ENCODE results near the gene SF1.

SF1 gene

DNA sequence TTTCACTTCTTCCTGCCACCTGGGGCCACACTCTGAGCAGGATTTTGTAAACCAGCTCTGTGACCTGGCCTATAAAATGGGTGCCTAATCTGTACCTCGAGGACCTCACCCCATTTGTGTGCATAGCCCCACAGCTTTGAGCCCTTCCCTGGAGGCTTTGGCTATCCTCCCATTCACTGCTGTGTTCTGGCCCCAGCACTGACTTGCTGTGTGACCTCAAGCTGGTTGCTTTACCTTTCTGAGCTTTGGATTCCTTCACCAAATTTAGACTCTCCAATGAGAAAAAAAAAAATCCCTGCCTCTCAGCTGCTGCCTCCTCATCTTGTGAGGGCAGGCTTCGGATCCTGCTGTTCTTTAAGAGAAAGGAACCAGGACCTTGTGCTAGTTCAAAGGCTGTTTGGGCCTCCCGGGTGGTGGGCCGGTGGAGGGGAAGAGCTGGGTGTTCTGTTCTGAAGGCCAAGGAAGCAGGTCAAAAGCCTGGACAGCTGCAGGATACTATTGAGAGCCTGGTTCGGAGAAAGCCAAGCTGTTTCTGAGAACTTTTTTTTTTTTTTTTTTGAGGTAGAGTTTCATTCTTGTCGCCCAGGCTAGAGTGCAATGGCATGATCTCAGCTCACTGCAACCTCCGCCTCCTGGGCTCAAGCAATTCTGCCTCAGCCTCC, 17.5 kb downstream of the SF1 start:
- H3F3A ChIP-seq (ENCODE audit: insufficient read depth, low read length) = peaks cover 35% of the 10 kb centered on the region
- H3K9me3 ChIP-seq (replicated peaks; ENCODE audit: insufficient read depth, low read length) = no peaks in the 10 kb centered on the region
- H3K27me3 ChIP-seq (replicated peaks; ENCODE audit: insufficient read depth, low read length) = no peaks in the 10 kb centered on the region
- no peak overlapping the region for H3K4me3 ChIP-seq (ENCODE audit: low read length)
- no peak for TF ChIP-seq EZH2phosphoT487 (IDR thresholded peaks at IDR 0.05; ENCODE audit: low read length)
- TF ChIP-seq EZH2 (optimal IDR thresholded peaks at IDR 0.05; ENCODE audit: low read depth, low read length) = no peak
- TF ChIP-seq, protein P1, sequence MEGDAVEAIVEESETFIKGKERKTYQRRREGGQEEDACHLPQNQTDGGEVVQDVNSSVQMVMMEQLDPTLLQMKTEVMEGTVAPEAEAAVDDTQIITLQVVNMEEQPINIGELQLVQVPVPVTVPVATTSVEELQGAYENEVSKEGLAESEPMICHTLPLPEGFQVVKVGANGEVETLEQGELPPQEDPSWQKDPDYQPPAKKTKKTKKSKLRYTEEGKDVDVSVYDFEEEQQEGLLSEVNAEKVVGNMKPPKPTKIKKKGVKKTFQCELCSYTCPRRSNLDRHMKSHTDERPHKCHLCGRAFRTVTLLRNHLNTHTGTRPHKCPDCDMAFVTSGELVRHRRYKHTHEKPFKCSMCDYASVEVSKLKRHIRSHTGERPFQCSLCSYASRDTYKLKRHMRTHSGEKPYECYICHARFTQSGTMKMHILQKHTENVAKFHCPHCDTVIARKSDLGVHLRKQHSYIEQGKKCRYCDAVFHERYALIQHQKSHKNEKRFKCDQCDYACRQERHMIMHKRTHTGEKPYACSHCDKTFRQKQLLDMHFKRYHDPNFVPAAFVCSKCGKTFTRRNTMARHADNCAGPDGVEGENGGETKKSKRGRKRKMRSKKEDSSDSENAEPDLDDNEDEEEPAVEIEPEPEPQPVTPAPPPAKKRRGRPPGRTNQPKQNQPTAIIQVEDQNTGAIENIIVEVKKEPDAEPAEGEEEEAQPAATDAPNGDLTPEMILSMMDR (IDR thresholded peaks at IDR 0.05; ENCODE audit: low read length) = no peak
- H3K79me2 ChIP-seq (ENCODE audit: low read length) = no peaks in the 10 kb centered on the region
- H3K36me3 ChIP-seq (replicated peaks; ENCODE audit: insufficient read depth, low read length) = peaks cover 7% of the 10 kb centered on the region; the same call in 1 of the 2 replicates
- no peaks in the 10 kb centered on the region for H3K9me2 ChIP-seq (replicated peaks; ENCODE audit: insufficient read depth, low read length)
- no peaks in the 10 kb centered on the region for H3K4me1 ChIP-seq (ENCODE audit: low read length)
- no peak overlapping the region for H3K9ac ChIP-seq (ENCODE audit: low read length)
- DNase-seq = no peak
- H3K4me2 ChIP-seq (ENCODE audit: low read depth, low read length) = no peak overlapping the region
- H4K20me1 ChIP-seq (ENCODE audit: insufficient read depth, low read length) = peaks cover 8% of the 10 kb centered on the region
- no peak overlapping the region for H3K27ac ChIP-seq (ENCODE audit: low read length)
- no peak overlapping the region for H2AFZ ChIP-seq (ENCODE audit: low read length)

- Histone ChIP-seq H2AFZ (ENCODE audit: low read length) (no peak within 1 kb of the TSS), H4K20me1 (ENCODE audit: insufficient read depth, low read length) (peaks cover 8% of the 10 kb centered on the region)
These were observed 18.3 kb downstream of the SF1 start, which contains the start of gene PYGM for GRCh38 chr11:64759722-64760719. Gene PYGM (minus strand): TSS chr11:64759974. CDS start chr11:64759898, 76 bp downstream.

GRCh38 chr11:64759131-64759721, 19.1 kb downstream of the SF1 start:
- peaks cover 8% of the 10 kb centered on the region for H4K20me1 ChIP-seq (ENCODE audit: insufficient read depth, low read length)
- H3K9ac ChIP-seq (ENCODE audit: low read length) = no peak overlapping the region
- peaks cover 3% of the 10 kb centered on the region; the same call in 1 of the 2 replicates for H3K36me3 ChIP-seq (replicated peaks; ENCODE audit: insufficient read depth, low read length)
- H3K4me2 ChIP-seq (ENCODE audit: low read depth, low read length) = no peak overlapping the region
- peaks cover 32% of the 10 kb centered on the region for H3F3A ChIP-seq (ENCODE audit: insufficient read depth, low read length)
- TF ChIP-seq EZH2phosphoT487 (IDR thresholded peaks at IDR 0.05; ENCODE audit: low read length) = no peak
- no peak for TF ChIP-seq EZH2 (optimal IDR thresholded peaks at IDR 0.05; ENCODE audit: low read depth, low read length)
- TF ChIP-seq, protein P1 (IDR thresholded peaks at IDR 0.05; ENCODE audit: low read length) = no peak
- no peaks in the 10 kb centered on the region for H3K4me1 ChIP-seq (ENCODE audit: low read length)
- H3K4me3 ChIP-seq (ENCODE audit: low read length) = no peak overlapping the region
- H3K27ac ChIP-seq (ENCODE audit: low read length) = no peak overlapping the region
- DNase-seq = no peak
- H3K79me2 ChIP-seq (ENCODE audit: low read length) = no peaks in the 10 kb centered on the region
- no peaks in the 10 kb centered on the region for H3K27me3 ChIP-seq (replicated peaks; ENCODE audit: insufficient read depth, low read length)
- H3K9me2 ChIP-seq (replicated peaks; ENCODE audit: insufficient read depth, low read length) = no peaks in the 10 kb centered on the region
- no peaks in the 10 kb centered on the region for H3K9me3 ChIP-seq (replicated peaks; ENCODE audit: insufficient read depth, low read length)
- no peak overlapping the region for H2AFZ ChIP-seq (ENCODE audit: low read length)

More at GRCh38 chr11:64759722-64760719, 18.3 kb downstream of the SF1 start, which contains the start of gene PYGM:
- Histone ChIP-seq H3K27ac (ENCODE audit: low read length) (no peak within 1 kb of the TSS), H3K9ac (ENCODE audit: low read length) (no peak within 1 kb of the TSS), H3F3A (ENCODE audit: insufficient read depth, low read length) (peaks cover 35% of the 10 kb centered on the region), H3K9me2 (replicated peaks; ENCODE audit: insufficient read depth, low read length) (no peaks in the 10 kb centered on the region), H3K79me2 (ENCODE audit: low read length) (no peaks in the 10 kb centered on the region), H3K4me1 (ENCODE audit: low read length) (no peaks in the 10 kb centered on the region), H3K4me2 (ENCODE audit: low read depth, low read length) (no peak within 1 kb of the TSS), H3K4me3 (ENCODE audit: low read length) (no peak within 1 kb of the TSS), H3K36me3 (replicated peaks; ENCODE audit: insufficient read depth, low read length) (peaks cover 3% of the 10 kb centered on the region; the same call in 1 of the 2 replicates), H3K9me3 (replicated peaks; ENCODE audit: insufficient read depth, low read length) (no peaks in the 10 kb centered on the region), H3K27me3 (replicated peaks; ENCODE audit: insufficient read depth, low read length) (no peaks in the 10 kb centered on the region)
- DNase-seq = no peak
- TF ChIP-seq, protein P1 (IDR thresholded peaks at IDR 0.05; ENCODE audit: low read length) = no peak
- TF ChIP-seq EZH2phosphoT487 (IDR thresholded peaks at IDR 0.05; ENCODE audit: low read length) (no peak), EZH2 (optimal IDR thresholded peaks at IDR 0.05; ENCODE audit: low read depth, low read length) (no peak)

Measured in MM.1S (cell line).